OCI-LY7 (cell line): Measurements from ENCODE around the gene SNTN.

Experiments
- EZH2phosphoT487 ChIP-seq: fragments of 200-600 bp; sonication (generic); IDR thresholded peaks from 2 replicates; pipeline ENCODE4 v1.6.1; 2018; ENCODE audit warnings: low read depth, borderline replicate concordance, mild to moderate bottlenecking, mixed run types, antibody characterized with exemption, low read length, moderate library complexity, mixed read lengths
- TF ChIP-seq, protein P1 (sequence below): fragments of 200-600 bp; sonication (generic); conservative IDR thresholded peaks from 2 replicates; pipeline ENCODE4 v1.5.1; 2014; ENCODE audit warnings: mild to moderate bottlenecking, antibody characterized with exemption, low read length, moderate library complexity, mixed read lengths

DNA sequence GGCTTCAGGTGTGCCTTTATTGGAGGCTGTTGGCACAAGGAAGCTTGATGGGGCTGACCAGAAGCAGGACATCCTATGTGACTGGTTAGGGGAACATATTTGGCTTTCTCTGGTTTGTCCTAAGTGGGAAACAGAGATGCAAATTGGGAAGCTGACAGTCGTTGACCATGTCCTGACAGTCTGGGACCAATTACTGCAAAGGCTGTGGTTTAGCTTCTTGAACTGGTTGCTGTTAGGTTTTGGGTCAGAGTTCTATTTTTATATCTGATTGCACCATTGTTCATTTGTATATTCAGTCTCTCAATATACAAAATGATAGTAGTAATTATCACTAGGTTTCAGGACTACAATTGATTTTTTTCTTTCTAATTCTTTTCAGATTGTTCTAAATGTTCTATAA is 36.8 kb downstream of the SNTN start:
- TF ChIP-seq, protein P1, sequence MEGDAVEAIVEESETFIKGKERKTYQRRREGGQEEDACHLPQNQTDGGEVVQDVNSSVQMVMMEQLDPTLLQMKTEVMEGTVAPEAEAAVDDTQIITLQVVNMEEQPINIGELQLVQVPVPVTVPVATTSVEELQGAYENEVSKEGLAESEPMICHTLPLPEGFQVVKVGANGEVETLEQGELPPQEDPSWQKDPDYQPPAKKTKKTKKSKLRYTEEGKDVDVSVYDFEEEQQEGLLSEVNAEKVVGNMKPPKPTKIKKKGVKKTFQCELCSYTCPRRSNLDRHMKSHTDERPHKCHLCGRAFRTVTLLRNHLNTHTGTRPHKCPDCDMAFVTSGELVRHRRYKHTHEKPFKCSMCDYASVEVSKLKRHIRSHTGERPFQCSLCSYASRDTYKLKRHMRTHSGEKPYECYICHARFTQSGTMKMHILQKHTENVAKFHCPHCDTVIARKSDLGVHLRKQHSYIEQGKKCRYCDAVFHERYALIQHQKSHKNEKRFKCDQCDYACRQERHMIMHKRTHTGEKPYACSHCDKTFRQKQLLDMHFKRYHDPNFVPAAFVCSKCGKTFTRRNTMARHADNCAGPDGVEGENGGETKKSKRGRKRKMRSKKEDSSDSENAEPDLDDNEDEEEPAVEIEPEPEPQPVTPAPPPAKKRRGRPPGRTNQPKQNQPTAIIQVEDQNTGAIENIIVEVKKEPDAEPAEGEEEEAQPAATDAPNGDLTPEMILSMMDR: no peak
- no peak for TF ChIP-seq EZH2phosphoT487
